Measurements from ENCODE around the gene TBC1D5. TPM values are rescaled to one million over a fixed set of nuclear protein-coding genes. Genes with fewer than 3 reads are reported as not detected.

Gene TBC1D5
- total RNA-seq, 1 experiment from 2014 or later: 33.9 TPM

DNA sequence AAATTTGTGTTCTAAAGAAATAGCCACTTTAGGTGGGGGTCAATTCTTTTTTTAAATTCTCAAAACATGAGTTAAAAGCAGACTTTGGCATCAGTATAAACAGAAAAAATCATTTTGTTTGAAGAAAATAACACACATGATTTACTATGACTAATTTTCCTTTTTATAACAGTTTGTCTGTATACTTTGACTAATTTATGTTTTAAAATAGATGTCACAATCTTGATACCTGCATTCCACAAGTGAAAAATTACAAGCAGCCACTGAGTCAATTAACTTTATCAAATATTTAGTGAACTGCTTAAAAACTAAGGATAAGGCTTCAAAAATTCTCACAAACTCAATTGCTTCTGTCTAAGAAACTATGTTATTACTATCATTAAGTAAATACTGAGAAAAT, 235.0 kb downstream of the TBC1D5 start:
- Histone ChIP-seq H3K27me3 (ENCODE audit: insufficient read depth, low read length) (no peaks in the 10 kb centered on the region), H3K36me3 (ENCODE audit: control insufficient read depth in 1 of 2, insufficient read depth in 2 of 2, low read length in 2 of 2) (no peaks in the 10 kb centered on the region), H3K4me1 (ENCODE audit: control insufficient read depth in 1 of 2, insufficient read depth in 2 of 2, low read length in 2 of 2) (peaks cover 0 to 8% of the 10 kb centered on the region in 2 experiments; a peak in 2 of 4 replicates), H3K4me3 (replicated peaks in 1 of 2; ENCODE audit: low read depth in 1 of 2, low read length in 2 of 2) (no peak overlapping the region), H3K9ac (ENCODE audit: low read length) (no peak overlapping the region), H4K20me1 (ENCODE audit: insufficient read depth) (no peaks in the 10 kb centered on the region), H2AFZ (ENCODE audit: low read depth, low read length, poor library complexity, severe bottlenecking) (no peak overlapping the region), H3K9me2 (ENCODE audit: insufficient read depth) (no peaks in the 10 kb centered on the region), H3K27ac (ENCODE audit: low read depth, low read length) (no peak overlapping the region), H3K9me3 (ENCODE audit: control insufficient read depth in 1 of 2, insufficient read depth in 1 of 2, low read depth in 1 of 2, low read length in 2 of 2) (no peaks in the 10 kb centered on the region), H3K79me2 (ENCODE audit: insufficient read depth, low read length) (no peaks in the 10 kb centered on the region), H3K4me2 (ENCODE audit: low read length) (no peak overlapping the region)
- CTCF ChIA-PET: no interaction called here
- no peak for DNase-seq (ENCODE audit: low read depth, low spot score)
- POLR2A ChIA-PET: no interaction called here
- intact Hi-C loops (cut with micrococcal nuclease): no loop called here
- BruUV-seq (replicated peaks): no TSS peak
- TF ChIP-seq, protein P1, sequence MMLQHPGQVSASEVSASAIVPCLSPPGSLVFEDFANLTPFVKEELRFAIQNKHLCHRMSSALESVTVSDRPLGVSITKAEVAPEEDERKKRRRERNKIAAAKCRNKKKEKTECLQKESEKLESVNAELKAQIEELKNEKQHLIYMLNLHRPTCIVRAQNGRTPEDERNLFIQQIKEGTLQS (IDR thresholded peaks at IDR 0.05): no peak
- no peak for TF ChIP-seq CBX3 (IDR thresholded peaks at IDR 0.05; ENCODE audit: low read depth)
- TF ChIP-seq EZH2 (IDR thresholded peaks at IDR 0.05): no peak
- TF ChIP-seq, protein P2, sequence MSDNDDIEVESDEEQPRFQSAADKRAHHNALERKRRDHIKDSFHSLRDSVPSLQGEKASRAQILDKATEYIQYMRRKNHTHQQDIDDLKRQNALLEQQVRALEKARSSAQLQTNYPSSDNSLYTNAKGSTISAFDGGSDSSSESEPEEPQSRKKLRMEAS (IDR thresholded peaks at IDR 0.05): no peak
- TF ChIP-seq, protein P3, sequence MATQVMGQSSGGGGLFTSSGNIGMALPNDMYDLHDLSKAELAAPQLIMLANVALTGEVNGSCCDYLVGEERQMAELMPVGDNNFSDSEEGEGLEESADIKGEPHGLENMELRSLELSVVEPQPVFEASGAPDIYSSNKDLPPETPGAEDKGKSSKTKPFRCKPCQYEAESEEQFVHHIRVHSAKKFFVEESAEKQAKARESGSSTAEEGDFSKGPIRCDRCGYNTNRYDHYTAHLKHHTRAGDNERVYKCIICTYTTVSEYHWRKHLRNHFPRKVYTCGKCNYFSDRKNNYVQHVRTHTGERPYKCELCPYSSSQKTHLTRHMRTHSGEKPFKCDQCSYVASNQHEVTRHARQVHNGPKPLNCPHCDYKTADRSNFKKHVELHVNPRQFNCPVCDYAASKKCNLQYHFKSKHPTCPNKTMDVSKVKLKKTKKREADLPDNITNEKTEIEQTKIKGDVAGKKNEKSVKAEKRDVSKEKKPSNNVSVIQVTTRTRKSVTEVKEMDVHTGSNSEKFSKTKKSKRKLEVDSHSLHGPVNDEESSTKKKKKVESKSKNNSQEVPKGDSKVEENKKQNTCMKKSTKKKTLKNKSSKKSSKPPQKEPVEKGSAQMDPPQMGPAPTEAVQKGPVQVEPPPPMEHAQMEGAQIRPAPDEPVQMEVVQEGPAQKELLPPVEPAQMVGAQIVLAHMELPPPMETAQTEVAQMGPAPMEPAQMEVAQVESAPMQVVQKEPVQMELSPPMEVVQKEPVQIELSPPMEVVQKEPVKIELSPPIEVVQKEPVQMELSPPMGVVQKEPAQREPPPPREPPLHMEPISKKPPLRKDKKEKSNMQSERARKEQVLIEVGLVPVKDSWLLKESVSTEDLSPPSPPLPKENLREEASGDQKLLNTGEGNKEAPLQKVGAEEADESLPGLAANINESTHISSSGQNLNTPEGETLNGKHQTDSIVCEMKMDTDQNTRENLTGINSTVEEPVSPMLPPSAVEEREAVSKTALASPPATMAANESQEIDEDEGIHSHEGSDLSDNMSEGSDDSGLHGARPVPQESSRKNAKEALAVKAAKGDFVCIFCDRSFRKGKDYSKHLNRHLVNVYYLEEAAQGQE (IDR thresholded peaks at IDR 0.05; ENCODE audit: low read depth): no peak
- no peak for TF ChIP-seq FOSL1 (IDR thresholded peaks at IDR 0.05; ENCODE audit: low read depth)
- TF ChIP-seq EZH2phosphoT487 (IDR thresholded peaks at IDR 0.05; ENCODE audit: borderline replicate concordance): no peak
- no peak for TF ChIP-seq ZFX (IDR thresholded peaks at IDR 0.05)
- no peak for TF ChIP-seq RAD21 (IDR thresholded peaks at IDR 0.05; ENCODE audit: low read depth)
- no peak for TF ChIP-seq ELF1 (IDR thresholded peaks at IDR 0.05; ENCODE audit: borderline replicate concordance, low read depth)
- no peak for TF ChIP-seq POLR2AphosphoS5 (IDR thresholded peaks at IDR 0.05; ENCODE audit: low read depth, low read length)
- TF ChIP-seq SP1 (IDR thresholded peaks at IDR 0.05; ENCODE audit: low read depth): no peak
- ATAC-seq: no peak
- RAD21 ChIA-PET (ENCODE audit: low non-redundant PET in 1 of 2, low total read pairs in 2 of 2, uncharacterized antibody in 2 of 2, unreplicated experiment in 2 of 2): no interaction called here

All from HCT116 (cell line).